SK-N-SH (cell line): ENCODE measurements around the gene SLC4A9. TPM values are rescaled to one million over a fixed set of nuclear protein-coding genes. Genes with fewer than 3 reads are reported as not detected.

Source experiments
- CTCF ChIA-PET: fragments of 300-600, 350-600 bp; formaldehyde crosslinking; extraction: SDS; loops from one replicate; lab custom pipeline; 2021; lab: Yijun Ruan, JAX
- POLR2A ChIA-PET: fragments of 350-600 bp; sonication (Branson Sonifier 250); formaldehyde crosslinking; extraction: SDS; loops from one replicate; lab custom pipeline; 2020; ENCODE audit warnings: antibody characterized with exemption, inconsistent platforms; lab: Yijun Ruan, JAX
- DNase-seq: peaks from one replicate; pipeline ENCODE4 v3.0.0; 2012
- H2AFZ ChIP-seq: fragments of 200-600 bp; sonication (generic); 2 replicates; pipeline ENCODE4 v1.8.1; 2016; ENCODE audit warnings: antibody characterized with exemption, mild to moderate bottlenecking, low read depth
- H3F3A ChIP-seq: fragments of 200-600 bp; sonication (generic); replicated peaks from 2 replicates; pipeline ENCODE3; 2016; ENCODE audit warnings: antibody characterized with exemption, mild to moderate bottlenecking; ENCODE audit not compliant: insufficient read depth
- H3K27ac ChIP-seq, 2 experiments: fragments of 200-500 bp in 1 of 2; fragments of 200-600 bp in 1 of 2; sonication (Bioruptor generic) in 1 of 2; sonication (generic), shearing (Covaris generic) in 1 of 2; 2 replicates each; pipeline versions ENCODE4 v1.5.1 to v1.6.1; 2014 to 2016; ENCODE audit warnings: low read depth in 2 of 2, inconsistent platforms in 1 of 2, low read length in 1 of 2, mild to moderate bottlenecking in 1 of 2, mixed read lengths in 1 of 2
- H3K27me3 ChIP-seq: fragments of 200-600 bp; sonication (generic), shearing (Covaris generic); 2 replicates; pipeline ENCODE4 v1.6.1; 2016; ENCODE audit warnings: mixed run types; ENCODE audit not compliant: insufficient read depth
- H3K36me3 ChIP-seq, 2 experiments: fragments of 200-500 bp in 1 of 2; fragments of 200-600 bp in 1 of 2; sonication (Bioruptor generic) in 1 of 2; sonication (generic) in 1 of 2; replicated peaks in 1 of 2; 2 replicates each; pipeline versions ENCODE3 to v1.5.1; 2014 to 2016; ENCODE audit warnings: low read length in 1 of 2, mild to moderate bottlenecking in 1 of 2; ENCODE audit not compliant: insufficient read depth in 2 of 2, control insufficient read depth in 1 of 2
- H3K4me1 ChIP-seq, 2 experiments: fragments of 200-500 bp in 1 of 2; fragments of 200-600 bp in 1 of 2; sonication (Bioruptor generic) in 1 of 2; sonication (generic), shearing (Covaris generic) in 1 of 2; 2 replicates each; pipeline versions ENCODE4 v1.5.1 to v1.6.1; 2014 to 2016; ENCODE audit warnings: low read depth in 1 of 2, low read length in 1 of 2, mixed run types in 1 of 2; ENCODE audit not compliant: insufficient read depth in 2 of 2, control insufficient read depth in 1 of 2
- H3K4me2 ChIP-seq: fragments of 200-600 bp; sonication (generic), shearing (Covaris generic); 2 replicates; pipeline ENCODE4 v1.6.1; 2017; ENCODE audit warnings: mixed run types
- H3K4me3 ChIP-seq, 2 experiments: fragments of 200-500 bp in 1 of 2; fragments of 200-600 bp in 1 of 2; sonication (Bioruptor generic) in 1 of 2; sonication (generic), shearing (Covaris generic) in 1 of 2; 2 replicates each; pipeline versions ENCODE4 v1.5.1 to v1.8.1; 2014 to 2016; ENCODE audit warnings: low read depth in 2 of 2, inconsistent platforms in 1 of 2, low read length in 1 of 2, mild to moderate bottlenecking in 1 of 2, mixed read lengths in 1 of 2, moderate library complexity in 1 of 2
- H3K79me2 ChIP-seq: fragments of 200-600 bp; sonication (generic); 2 replicates; pipeline ENCODE4 v1.8.1; 2017; ENCODE audit warnings: mild to moderate bottlenecking; ENCODE audit not compliant: insufficient read depth
- H3K9ac ChIP-seq: fragments of 200-600 bp; sonication (generic); 2 replicates; pipeline ENCODE4 v1.6.1; 2017; ENCODE audit warnings: mixed run types
- H3K9me2 ChIP-seq: fragments of 200-600 bp; sonication (generic); 2 replicates; pipeline ENCODE4 v1.6.1; 2017; ENCODE audit warnings: mixed run types
- H3K9me3 ChIP-seq: fragments of 200-600 bp; sonication (generic); 2 replicates; pipeline ENCODE4 v1.6.1; 2017; ENCODE audit warnings: mixed run types, mild to moderate bottlenecking, moderate library complexity
- H4K20me1 ChIP-seq: fragments of 200-600 bp; sonication (generic); 2 replicates; pipeline ENCODE4 v1.6.1; 2017; ENCODE audit warnings: mild to moderate bottlenecking, mixed run types; ENCODE audit not compliant: insufficient read depth
- EP300 ChIP-seq, 2 experiments: IDR thresholded peaks; 2 replicates each; pipeline versions ENCODE4 v1.4.0 to v1.6.1; 2012; ENCODE audit warnings: borderline replicate concordance in 1 of 2, low read depth in 1 of 2, low read length in 1 of 2
- GATA2 ChIP-seq: sonication (generic); formaldehyde crosslinking; IDR thresholded peaks from 2 replicates; pipeline ENCODE4 v1.5.0; 2020; ENCODE audit warnings: mild to moderate bottlenecking, missing genetic modification reagents
- JUND ChIP-seq: IDR thresholded peaks from 2 replicates; pipeline ENCODE4 v1.4.0; 2012
- MXI1 ChIP-seq: IDR thresholded peaks from 2 replicates; pipeline ENCODE4 v1.6.1; 2012; ENCODE audit warnings: mild to moderate bottlenecking, low read depth, low read length, improper control_type of control experiment
- RCOR1 ChIP-seq: fragments of 150-350 bp; IDR thresholded peaks from 2 replicates; pipeline ENCODE4 v1.6.1; 2017; ENCODE audit warnings: antibody characterized with exemption, low read length
- RXRA ChIP-seq: IDR thresholded peaks from 2 replicates; pipeline ENCODE4 v1.4.0; 2012; ENCODE audit warnings: low read depth, mild to moderate bottlenecking, borderline replicate concordance
- SIN3A ChIP-seq: IDR thresholded peaks from 2 replicates; pipeline ENCODE4 v1.6.1; 2012; ENCODE audit warnings: low read depth, mild to moderate bottlenecking, low read length, moderate library complexity, borderline replicate concordance
- TAF1 ChIP-seq: IDR thresholded peaks from 2 replicates; pipeline ENCODE4 v1.6.1; 2012; ENCODE audit warnings: low read depth, mild to moderate bottlenecking, low read length, moderate library complexity, borderline replicate concordance
- TEAD4 ChIP-seq: IDR thresholded peaks from 2 replicates; pipeline ENCODE4 v1.4.0; 2012; ENCODE audit warnings: mild to moderate bottlenecking, borderline replicate concordance; ENCODE audit not compliant: insufficient read depth
- WGBS: methylation state at CpG from one replicate; pipeline ENCODE4 v1.1.6; 2017; ENCODE audit warnings: low lambda C conversion rate; 5-methylcytosine and 5-hydroxymethylcytosine counted together
- polyA plus RNA-seq, 3 experiments: library from polyadenylated mRNA; depleted of rRNA; stranded (reverse); fragments of >200 nt; gene quantifications; 2 replicates each; pipeline ENCODE4 v1.2.3, GENCODE V29; 2012
- TF ChIP-seq, protein P1 (sequence below): IDR thresholded peaks from 2 replicates; pipeline ENCODE4 v1.6.1; 2012; ENCODE audit warnings: mild to moderate bottlenecking, low read depth, low read length, moderate library complexity
- TF ChIP-seq, protein P2 (sequence below): fragments of 150-350 bp; IDR thresholded peaks from 2 replicates; pipeline ENCODE4 v1.6.1; 2016; ENCODE audit warnings: mild to moderate bottlenecking, low read depth, low read length
- TF ChIP-seq, protein P3 (sequence below): IDR thresholded peaks from 2 replicates; pipeline ENCODE4 v1.4.0; 2012; ENCODE audit warnings: low read depth

The SLC4A9 gene
- polyA plus RNA-seq, 1 of the 3 experiments (the other 2 are of a cell fraction) = 0.02 TPM

DNA sequence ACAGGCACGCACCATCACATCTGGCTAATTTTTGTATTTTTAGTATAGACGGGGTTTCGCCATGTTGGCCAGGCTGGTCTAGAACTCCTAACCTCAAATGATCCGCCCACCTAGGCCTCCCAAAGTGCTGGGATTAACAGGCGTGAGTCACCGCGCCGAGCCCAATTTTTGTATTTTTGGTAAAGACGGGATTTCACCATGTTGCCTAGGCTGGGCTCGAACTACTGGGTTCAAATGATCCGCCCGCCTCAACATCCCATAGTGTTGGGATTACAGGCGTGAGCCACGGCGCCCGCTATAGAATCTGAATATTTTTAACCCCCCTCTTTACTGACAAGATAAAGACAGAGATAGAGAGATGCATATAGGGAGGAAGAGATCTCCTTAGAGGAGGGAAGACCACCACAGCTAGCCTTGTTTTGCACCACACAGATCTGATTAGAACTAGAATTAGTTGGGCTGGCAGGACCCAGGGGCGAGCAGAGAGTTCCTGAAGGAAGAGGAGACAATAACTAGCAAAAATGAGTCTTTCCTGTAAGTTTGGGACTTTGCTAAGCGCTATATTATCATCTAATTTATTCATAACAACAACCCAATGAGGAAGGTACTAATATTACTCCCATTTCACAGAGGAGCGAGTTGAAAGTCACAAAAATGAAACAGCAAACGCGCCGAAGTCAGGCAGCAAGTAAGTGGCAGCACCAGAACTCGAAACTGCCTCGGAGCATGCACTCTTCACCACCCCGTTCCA is 40.2 kb downstream of the SLC4A9 start:
- 30% methylated on average over 25 of the region's 25 CpGs for WGBS
- H3K9me2 ChIP-seq = no peaks in the 10 kb centered on the region
- H3K4me3 ChIP-seq = peak overlapping the region; percentile 72 to 79
- TF ChIP-seq, protein P1, sequence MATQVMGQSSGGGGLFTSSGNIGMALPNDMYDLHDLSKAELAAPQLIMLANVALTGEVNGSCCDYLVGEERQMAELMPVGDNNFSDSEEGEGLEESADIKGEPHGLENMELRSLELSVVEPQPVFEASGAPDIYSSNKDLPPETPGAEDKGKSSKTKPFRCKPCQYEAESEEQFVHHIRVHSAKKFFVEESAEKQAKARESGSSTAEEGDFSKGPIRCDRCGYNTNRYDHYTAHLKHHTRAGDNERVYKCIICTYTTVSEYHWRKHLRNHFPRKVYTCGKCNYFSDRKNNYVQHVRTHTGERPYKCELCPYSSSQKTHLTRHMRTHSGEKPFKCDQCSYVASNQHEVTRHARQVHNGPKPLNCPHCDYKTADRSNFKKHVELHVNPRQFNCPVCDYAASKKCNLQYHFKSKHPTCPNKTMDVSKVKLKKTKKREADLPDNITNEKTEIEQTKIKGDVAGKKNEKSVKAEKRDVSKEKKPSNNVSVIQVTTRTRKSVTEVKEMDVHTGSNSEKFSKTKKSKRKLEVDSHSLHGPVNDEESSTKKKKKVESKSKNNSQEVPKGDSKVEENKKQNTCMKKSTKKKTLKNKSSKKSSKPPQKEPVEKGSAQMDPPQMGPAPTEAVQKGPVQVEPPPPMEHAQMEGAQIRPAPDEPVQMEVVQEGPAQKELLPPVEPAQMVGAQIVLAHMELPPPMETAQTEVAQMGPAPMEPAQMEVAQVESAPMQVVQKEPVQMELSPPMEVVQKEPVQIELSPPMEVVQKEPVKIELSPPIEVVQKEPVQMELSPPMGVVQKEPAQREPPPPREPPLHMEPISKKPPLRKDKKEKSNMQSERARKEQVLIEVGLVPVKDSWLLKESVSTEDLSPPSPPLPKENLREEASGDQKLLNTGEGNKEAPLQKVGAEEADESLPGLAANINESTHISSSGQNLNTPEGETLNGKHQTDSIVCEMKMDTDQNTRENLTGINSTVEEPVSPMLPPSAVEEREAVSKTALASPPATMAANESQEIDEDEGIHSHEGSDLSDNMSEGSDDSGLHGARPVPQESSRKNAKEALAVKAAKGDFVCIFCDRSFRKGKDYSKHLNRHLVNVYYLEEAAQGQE = 0 out of 2 replicates have a peak, but pooled peaks have one; percentile 17
- TF ChIP-seq MXI1 = no peak
- peaks cover 30% of the 10 kb centered on the region for H4K20me1 ChIP-seq
- peak overlapping the region; percentile 39; the same call in 1 of the 2 replicates for H3K9ac ChIP-seq
- H3K9me3 ChIP-seq = no peaks in the 10 kb centered on the region
- H3K36me3 ChIP-seq = no peaks in the 10 kb centered on the region
- peak overlapping the region; percentile 29 to 95 for H3K27ac ChIP-seq
- ChIA-PET CTCF (interaction anchor here (0.7 to 1.1 kb wide), 2 partner anchors 36 to 239 kb away, joined by 3 read pairs; no protein-coding TSS in a partner anchor), POLR2A (interaction anchor here (1.8 to 2.2 kb wide), 2 partner anchors 147 to 247 kb away, joined by 6 read pairs; partner anchors contain the start of genes EIF4EBP3, IK and NDUFA2)
- H2AFZ ChIP-seq = peak overlapping the region; percentile 75
- H3K79me2 ChIP-seq = peaks cover 39% of the 10 kb centered on the region
- DNase-seq = no peak
- H3K4me2 ChIP-seq = peak overlapping the region; percentile 82
- H3K27me3 ChIP-seq = no peaks in the 10 kb centered on the region
- peaks cover 17% of the 10 kb centered on the region for H3F3A ChIP-seq
- peaks cover 0 to 4% of the 10 kb centered on the region in 2 experiments; a peak in 1 of 4 replicates for H3K4me1 ChIP-seq

DNA sequence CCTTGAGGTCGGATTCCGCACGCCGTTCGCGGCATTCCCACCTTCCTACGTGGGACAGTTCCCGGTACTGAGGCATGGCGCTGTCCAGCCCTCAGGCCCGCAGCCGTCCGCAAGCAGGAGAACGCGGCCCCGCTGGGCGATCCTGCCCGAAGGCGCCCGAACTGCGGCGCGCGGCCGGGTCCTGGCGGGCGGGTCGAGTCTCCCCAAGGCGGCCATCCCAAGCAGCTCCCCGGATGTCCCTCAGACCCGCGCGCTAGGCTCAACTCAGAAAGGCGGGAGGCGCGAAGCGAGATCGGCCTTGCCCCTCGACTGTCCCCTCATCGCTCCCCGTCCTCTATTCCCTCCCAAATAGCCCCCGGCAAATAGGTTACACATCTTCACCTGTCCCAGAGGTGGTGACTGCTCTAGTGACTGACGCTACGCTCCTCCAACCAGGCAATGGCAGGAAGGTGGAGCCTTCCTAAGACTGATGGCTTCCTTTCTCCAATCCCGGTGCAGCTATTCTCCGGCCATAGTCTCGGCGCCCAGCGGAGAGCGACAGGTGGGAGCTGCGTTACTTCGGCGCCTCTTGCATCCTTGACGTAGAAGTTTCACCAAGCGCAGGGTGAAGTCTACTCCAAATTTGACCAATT is 40.9 kb downstream of the SLC4A9 start:
- CTCF ChIA-PET = interaction anchor here (0.6 to 1.0 kb wide), 3 partner anchors 163 to 319 kb away, joined by 3 read pairs; partner anchors contain the start of gene APBB3
- Histone ChIP-seq H3K27me3 (no peaks in the 10 kb centered on the region), H3K27ac (peak overlapping the region; percentile 29 to 95), H3K9me3 (no peaks in the 10 kb centered on the region), H3F3A (peaks cover 17% of the 10 kb centered on the region), H3K9me2 (no peaks in the 10 kb centered on the region), H2AFZ (peak overlapping the region; percentile 75), H3K4me1 (peaks cover 0 to 4% of the 10 kb centered on the region in 2 experiments; a peak in 1 of 4 replicates), H4K20me1 (peaks cover 36% of the 10 kb centered on the region), H3K4me2 (peak overlapping the region; percentile 82), H3K36me3 (no peaks in the 10 kb centered on the region), H3K4me3 (peak overlapping the region; percentile 72 to 79), H3K9ac (peak overlapping the region; percentile 39; the same call in 1 of the 2 replicates), H3K79me2 (peaks cover 46% of the 10 kb centered on the region)
- POLR2A ChIA-PET = interaction anchor here (0.7 to 2.2 kb wide), 7 partner anchors 35 to 247 kb away, joined by 3 to 6 read pairs (median 4); partner anchors contain the start of genes APBB3, EIF4EBP3, HBEGF and IK
- DNase-seq = peak; percentile 89
- WGBS = 1% methylated on average over 24 of the region's 54 CpGs
- 0 out of 2 replicates have a peak, but pooled peaks have one; percentile 7 for TF ChIP-seq GATA2 (CRISPR knock-in tag)
- no peak for TF ChIP-seq JUND
- peak; percentile 90 for TF ChIP-seq MXI1
- TF ChIP-seq, protein P1 = peak; percentile 99
- TF ChIP-seq TEAD4 = 0 out of 2 replicates have a peak, but pooled peaks have one; percentile 23
- TF ChIP-seq RCOR1 = no peak
- no peak for TF ChIP-seq RXRA
- peak; percentile 24; the same call in 1 of the 2 replicates for TF ChIP-seq TAF1
- TF ChIP-seq, protein P2, sequence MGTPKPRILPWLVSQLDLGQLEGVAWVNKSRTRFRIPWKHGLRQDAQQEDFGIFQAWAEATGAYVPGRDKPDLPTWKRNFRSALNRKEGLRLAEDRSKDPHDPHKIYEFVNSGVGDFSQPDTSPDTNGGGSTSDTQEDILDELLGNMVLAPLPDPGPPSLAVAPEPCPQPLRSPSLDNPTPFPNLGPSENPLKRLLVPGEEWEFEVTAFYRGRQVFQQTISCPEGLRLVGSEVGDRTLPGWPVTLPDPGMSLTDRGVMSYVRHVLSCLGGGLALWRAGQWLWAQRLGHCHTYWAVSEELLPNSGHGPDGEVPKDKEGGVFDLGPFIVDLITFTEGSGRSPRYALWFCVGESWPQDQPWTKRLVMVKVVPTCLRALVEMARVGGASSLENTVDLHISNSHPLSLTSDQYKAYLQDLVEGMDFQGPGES = no peak; the same call in 1 of the 2 replicates
- TF ChIP-seq EP300 (IDR thresholded peaks at IDR 0.05; ENCODE audit: borderline replicate concordance in 1 of 2, low read depth in 1 of 2, low read length in 1 of 2) = no peak
- TF ChIP-seq SIN3A = peak; percentile 99
- TF ChIP-seq, protein P3, sequence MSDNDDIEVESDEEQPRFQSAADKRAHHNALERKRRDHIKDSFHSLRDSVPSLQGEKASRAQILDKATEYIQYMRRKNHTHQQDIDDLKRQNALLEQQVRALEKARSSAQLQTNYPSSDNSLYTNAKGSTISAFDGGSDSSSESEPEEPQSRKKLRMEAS = peak; percentile 92
